GM19455 (cell line): ENCODE data around the gene RAB30.
A peak's percentile ranks its signal among the peaks of the same experiment; 100 is the strongest.

Experiments used
- ATAC-seq: cut with Tn5 transposase; IDR thresholded peaks from one replicate; pipeline ENCODE4 v1.9.1; 2021; ENCODE audit not compliant: unreplicated experiment

RAB30 gene

DNA sequence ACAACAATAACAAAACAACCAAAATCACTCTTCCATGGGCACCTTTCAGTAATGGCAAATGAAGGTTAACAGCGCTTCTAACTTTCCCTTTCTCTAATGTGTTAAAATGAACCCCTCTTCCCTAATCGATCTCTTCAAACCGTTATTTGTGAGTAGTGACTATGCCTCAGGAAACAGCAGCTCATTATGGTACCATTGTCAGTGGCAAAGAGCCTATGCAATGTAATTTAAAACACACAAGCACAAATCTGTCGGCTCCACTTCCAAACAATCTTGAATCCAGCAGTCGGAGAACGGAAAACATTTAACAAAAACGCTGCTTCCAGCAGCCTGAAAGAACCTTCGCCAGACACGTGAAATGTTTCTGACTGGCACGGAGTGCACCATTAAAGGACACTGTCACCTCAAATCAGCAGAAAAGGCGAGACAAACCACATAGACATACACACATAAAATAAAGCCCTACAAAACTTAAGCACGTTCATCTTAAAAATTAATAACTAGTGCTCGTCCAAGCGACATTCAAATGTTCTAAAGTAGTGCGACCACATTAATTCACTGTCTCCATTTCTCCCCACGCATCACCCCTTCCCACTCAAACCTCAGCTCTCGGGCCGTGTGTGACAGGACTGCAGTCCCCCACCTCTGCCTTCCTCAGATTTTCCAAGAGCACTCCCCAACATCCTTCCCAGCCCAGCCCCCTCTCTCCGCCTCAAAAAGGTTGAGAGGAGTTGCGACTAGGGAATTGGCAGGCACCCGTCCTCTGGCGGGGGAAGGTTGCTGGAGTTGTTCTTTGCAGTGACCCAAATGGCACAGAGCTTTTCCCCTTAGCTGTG, 748 bp downstream of the RAB30 start:
- ATAC-seq: no peak

DNA sequence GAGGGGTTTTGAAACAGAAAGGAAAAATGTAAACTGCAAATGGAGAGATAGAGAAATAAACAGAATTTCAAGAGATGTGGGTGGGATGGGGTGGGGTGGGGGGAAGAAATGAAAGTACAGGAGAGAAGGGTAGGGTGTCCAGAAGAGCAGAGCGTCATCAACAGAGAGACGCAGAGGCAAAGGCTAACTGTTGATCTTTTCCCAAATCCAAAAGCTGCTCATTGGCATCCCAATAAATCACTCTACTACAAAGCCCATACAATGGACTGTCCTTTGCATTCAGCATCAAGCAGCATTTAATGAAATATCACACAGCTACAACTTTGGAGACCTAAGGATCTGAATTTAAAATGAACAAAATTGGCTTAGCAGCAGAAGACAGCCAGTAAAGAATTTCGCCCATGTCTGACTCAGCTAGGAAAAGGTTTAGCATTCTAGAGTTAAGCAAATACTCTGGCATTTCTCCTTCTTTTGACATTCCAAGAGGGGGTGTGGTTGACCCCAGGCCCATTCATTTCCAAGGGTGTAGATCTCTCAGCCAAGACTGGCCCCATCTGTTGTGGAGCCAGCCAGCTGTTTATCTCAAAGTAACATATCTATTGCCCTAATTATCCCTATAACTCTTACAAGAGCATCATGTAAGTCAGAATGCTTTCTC, 1.5 kb downstream of the RAB30 start:
- ATAC-seq: no peak

DNA sequence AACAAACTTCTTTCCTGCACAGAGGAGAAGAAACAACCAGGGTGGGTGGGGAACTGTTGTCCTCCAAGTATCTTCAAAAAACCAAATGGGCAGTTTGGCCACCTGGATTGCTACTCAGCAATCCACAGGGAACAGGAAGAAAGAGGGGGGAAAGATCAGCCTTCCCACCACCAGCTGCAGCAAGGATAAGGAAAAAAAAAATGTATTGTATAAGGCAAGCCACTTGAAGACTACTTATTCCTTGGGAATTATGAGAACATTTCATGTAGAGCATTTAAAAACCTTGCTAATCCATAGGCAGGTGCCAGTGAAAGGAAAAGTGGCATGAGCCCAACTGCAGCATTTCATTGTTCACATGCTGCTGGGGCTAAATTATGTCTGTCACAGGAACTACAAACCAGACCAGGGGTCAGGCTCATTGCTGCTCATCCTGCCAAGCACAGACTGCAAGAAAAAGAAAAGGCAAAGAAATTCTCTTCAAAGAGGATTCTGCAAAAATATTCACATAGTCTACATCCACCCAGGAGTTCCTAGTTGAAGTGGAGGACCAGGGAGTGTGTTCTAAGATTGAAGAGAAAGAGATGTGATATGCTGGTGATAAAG, 2.2 kb downstream of the RAB30 start:
- ATAC-seq: no peak

DNA sequence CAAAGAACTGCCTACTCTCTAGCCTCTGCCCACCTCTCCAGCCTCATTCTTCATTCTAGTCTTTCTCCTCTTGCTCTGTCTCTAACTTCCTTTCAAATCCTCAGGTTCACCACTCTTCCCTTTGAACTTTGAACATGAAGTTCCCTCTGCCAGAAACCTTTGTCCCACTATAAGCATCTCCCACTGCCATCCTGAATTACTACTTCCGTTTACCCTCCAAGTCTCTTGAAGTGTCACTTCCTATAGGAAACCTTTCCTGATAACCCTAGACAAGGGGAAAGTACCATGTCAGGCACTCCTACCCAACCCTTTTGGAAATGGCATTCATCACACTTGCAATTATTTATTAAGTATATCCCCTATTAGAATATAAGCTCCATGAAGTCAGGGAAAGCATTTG, 3.1 kb downstream of the RAB30 start:
- no peak for ATAC-seq

DNA sequence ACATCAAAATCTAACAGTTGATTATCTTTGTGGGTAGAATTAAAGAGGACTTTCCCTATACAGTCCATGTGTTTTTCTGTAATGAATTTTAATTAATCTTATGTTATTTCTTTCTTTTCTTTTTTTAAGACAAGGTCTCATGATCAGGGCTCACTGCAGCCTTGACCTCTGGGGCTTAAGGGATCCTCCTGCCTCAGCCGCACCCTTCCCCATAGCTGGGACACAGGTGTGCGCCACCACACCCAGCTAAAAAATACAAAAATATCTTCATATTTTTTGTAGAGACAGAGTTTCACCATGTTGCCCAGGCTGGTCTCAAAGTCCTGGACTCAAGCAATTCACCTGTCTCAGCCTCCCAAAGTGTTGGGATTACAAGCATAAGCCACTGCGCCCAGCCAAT, 7.7 kb downstream of the RAB30 start:
- ATAC-seq: no peak

DNA sequence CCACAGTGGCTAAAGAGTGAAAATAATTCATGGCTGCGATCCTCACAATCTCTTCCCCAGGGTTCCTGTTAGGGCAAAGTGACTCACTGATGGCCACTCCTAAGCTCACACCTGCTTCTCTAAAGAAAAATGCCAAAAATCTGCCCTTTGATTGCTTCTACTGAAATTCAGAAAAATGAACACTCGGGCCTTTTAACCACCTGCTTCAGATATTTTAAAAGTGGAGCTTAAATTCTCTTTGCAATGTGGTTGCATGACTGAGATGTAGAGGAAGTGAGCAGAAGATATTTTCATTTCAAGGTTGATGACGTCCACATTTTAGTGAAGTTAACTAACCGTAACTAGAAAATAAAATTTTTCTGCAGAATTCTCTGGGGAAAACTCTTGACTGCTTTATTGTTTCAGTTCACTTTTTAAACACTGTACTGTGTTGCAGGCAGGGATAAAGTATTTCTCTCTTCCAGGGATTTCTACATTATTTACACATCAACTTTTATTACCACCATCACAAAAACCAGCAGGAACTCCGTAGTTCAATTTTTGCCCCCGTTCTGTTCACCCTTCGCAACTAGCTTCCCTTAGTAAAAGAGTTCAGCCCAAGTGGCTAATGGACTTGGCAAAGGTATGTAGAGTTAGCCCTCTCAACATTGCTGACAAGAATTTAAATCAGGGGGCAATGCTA, 8.5 kb downstream of the RAB30 start:
- ATAC-seq: peak; percentile 58

DNA sequence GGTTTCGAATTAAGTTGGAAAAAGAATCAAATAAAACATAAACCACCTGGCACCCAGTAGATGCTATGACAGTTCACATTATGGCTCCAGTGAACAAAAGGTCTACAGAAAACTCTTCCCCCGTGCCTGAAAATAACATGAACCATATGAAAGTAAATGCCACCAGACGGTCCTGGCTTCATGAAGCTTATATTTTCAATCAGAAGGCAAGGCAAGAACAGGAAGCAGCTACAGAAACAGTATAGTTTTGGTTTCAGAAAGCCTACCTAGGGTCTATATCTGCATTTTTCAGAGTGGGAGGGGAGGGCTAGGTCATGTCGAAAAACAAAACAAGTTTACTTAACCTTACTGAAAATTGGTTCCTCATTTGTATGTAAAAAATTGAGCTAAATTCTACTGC, 9.8 kb downstream of the RAB30 start:
- ATAC-seq: peak; percentile 84

DNA sequence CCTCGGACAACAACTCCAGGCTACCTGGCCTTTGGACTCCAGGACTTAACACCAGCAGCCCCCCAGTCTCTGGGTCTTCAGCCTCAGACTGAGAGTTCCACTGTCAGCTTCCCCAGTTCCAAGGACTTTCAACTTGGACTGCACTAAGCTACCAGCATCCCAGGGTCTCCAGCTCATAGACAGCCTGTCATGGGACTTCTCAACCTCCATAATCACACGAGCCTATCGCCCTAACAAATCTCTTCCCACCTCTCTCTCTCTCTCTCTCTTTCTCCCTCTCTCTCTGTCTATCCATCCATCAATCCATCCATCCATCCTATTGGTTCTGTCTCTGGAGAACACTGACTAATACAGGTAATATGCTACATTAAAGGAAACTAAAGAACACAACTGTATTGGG, 10.7 kb downstream of the RAB30 start:
- no peak for ATAC-seq

DNA sequence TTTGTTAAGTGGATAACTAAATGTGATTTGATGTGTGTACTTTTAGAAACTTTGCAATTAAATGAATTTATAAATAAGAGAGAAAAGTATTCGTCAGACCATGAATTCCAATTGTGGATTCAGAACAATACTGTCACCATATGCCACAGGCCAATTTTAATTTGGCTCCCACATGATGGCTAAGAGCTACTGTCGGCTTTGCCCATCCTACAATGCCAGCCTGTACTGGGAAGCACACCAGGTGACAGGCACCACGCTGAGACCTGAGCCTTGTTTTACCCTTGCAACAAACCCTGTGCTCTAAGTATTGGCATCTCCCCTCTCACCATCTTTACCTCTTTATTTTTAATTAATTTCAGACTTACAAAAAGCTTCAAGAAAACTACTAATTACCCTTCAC, 14.0 kb downstream of the RAB30 start:
- no peak for ATAC-seq

DNA sequence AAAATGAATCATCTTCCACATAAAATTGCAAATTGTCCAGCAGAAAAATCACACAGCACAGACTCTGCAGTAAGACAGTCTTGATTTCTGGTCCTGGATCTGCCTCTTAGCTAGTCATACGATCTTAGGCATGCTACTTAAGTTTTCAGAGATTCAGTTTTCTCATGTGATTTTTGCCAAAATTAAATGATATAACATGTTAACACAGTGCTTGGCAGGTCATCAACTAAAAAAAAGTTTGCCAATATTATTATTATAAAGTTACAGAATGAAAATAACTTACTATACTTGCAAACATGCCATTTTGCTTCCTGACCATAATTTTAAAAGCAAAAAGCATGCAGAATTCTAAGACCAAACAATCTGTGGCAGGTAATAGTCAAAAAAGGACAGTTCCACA, 15.1 kb downstream of the RAB30 start:
- no peak for ATAC-seq

DNA sequence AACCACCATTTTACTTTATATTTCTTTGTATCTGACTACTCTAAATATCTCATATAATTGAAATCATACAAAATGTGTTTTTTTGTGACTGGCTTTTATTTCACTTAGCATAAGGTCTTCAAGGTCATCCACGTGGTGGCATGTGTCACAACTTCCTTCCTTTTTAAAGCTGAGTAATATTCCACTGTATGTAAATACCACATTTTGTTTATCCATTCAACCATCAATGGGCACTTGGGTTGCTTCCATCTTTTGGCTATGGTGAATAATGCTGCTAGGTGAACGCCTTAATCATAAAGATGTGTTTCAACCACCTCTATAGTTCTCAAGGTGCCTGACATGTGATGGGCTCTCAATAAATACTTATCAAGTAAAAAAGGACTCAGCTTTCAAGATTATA, 15.5 kb downstream of the RAB30 start:
- ATAC-seq: no peak

DNA sequence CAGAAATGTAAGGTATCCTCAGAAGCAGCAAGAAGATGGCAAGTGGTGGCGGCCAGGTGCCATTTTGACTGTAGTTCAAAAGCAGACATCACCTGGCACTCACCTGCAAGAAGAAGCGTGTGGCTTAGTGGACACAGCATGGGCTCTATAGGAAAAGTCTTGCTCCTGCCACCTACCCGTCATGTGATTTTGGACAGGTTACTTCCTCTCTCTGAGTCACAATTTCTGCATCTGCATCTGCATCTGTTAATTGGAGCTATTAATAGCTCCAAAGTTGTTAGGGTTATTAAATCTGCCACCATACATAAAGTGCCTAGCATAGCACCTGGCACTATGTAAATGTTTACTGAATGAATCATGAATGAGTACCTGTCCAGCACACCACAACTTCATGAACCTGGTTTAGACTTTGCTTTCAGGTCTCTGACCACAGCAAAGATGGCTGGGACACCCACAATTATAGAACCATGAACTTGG, 16.8 kb downstream of the RAB30 start:
- ATAC-seq: no peak

DNA sequence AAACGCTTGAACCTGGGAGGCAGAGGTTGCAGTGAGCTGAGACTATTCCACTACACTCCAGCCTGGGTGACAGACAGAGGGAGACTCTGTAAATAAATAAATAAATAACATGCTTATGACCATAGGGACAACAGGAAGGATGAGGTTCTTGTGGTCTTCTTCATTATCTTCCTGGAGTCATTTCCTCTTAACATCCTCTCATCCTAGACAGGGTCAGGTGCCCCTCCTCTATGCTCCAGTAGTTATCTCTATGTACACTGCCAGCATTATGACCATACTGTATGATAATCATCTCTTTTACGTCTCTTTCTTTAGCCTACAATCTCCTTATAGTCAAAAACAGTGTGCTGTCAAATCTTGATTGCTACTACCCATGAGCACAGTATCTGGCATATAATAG, 17.7 kb downstream of the RAB30 start:
- peak; percentile 57 for ATAC-seq

DNA sequence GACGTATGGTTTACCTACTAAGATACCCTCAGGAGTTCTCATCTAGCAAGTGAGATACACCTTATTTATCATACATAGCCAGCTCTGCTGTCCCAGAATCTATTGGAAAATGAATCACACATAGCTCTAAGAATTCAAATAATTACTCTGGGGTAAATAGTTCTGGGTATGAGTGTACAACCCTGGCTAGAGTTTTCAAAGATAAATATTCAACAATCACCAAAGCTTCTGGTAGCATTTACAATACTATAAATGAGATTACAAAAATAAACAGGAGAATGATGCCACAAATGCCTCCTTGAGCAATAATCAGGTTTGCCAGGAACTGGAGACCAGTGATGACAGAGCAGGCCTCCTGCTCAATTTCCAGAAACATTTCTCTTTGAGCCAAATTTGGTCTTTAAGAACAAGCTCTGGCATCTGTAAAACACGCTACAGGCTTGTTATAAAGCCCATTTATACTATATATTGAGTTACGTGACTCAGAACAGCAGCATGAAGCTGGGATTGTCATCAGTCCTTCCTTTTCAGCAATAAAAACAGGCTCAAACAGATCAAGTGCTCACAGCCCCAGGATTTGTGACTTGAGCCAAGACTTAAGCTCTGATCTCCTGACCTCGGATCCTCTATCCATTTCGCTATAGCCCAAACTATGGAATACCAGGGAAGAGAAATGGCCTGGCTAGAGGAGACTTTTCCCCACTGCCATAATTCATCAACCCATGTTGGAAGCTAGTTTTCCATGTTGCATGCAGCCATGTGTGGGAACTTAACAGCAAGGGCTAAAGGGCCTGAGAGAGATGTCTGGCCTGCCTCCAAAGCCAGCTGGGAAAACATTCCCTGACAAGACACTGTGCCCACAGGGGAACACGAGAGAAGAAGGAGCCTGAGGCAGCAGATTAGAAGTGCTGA, 19.7 kb downstream of the RAB30 start:
- no peak for ATAC-seq

DNA sequence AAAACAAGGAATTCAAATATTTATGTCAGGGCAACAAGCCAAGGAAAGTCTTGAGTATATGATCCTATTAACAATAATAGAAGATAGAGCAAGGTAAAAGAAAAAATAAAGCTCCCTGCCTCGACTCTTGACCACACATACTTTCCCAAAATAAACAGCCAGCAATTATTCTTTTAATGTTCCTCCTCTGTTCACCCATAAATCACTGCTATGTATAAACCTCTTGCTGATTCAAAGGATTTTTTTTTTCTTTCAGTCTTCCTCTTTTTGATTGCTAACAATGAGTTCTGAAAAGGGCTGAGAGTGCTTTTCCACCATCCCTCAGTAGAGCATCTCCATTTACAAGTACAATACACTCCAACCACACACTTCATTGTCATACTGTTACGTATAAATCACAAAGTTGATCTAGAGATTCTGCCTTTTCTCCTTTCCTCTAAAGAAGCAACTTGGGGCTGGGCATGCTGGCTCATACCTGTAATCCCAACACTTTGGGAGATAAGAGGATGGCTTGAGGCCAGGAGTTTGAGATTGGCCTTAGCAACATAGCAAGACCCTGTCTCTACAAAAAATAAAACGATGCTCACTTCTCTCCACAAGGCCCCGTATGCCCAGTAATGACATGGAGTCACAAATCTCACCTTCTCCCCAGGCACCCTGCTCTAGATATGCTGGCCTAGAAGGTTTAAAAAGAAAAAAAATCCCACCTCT, 24.0 kb downstream of the RAB30 start:
- ATAC-seq: no peak

DNA sequence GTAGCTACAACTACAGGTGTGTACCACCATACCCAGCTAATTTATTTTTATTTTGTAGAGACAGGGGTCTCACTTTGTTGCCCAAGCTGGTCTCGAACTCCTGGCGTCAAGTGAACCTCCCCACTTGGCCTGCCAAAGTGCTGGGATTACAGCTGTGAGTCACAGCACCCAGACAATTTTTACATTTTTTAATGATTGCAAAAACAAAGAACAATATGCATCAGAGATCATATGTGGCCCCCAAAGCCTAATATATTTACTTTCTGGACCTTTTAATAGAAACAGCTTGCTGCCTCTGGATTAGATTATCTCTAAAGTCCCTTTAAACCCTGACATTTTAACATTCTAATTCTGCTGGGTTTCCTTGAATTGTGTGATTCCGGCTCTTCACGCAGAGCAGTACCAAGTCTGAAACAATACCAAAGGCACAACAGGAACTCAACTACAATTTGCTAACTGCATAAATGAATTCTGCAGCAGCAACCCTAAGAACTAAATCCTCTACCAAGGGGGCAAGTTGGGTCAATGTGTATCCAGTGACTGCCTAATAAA, 25.0 kb downstream of the RAB30 start:
- no peak for ATAC-seq

DNA sequence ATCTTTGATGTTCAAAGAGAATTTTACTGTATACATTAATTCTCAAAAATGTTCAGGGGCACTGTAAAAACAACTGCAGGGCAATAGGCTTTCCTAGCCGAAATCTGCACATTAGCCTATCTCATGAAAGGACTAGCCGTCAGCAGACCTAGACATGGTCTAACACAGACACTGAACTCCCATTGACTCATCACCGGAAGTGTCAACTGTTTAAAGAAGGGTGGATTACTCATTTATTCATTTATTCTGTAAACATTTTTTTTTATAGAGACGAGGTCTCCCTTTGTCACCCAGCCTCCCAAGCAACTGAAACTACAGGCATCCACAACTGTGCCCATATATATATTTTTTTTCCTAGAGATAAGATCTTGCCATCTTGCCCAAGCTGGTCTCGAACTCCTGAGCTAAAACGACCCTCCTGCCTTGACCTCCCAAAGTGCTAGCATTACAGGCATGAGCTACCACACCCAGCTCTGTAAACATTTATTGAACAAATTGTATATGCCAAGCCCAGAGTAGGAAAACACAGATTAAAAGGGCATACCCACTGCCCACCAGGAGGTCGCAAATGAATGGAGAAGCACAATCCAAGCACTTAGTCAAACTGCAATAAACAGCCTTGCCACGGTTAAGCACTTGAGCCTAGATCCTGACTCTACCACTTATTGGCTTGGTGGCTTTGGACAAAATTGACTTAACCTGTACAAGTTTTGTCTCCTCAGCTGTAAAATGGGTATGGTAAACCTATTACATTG, 26.6 kb downstream of the RAB30 start:
- ATAC-seq: peak; percentile 81

DNA sequence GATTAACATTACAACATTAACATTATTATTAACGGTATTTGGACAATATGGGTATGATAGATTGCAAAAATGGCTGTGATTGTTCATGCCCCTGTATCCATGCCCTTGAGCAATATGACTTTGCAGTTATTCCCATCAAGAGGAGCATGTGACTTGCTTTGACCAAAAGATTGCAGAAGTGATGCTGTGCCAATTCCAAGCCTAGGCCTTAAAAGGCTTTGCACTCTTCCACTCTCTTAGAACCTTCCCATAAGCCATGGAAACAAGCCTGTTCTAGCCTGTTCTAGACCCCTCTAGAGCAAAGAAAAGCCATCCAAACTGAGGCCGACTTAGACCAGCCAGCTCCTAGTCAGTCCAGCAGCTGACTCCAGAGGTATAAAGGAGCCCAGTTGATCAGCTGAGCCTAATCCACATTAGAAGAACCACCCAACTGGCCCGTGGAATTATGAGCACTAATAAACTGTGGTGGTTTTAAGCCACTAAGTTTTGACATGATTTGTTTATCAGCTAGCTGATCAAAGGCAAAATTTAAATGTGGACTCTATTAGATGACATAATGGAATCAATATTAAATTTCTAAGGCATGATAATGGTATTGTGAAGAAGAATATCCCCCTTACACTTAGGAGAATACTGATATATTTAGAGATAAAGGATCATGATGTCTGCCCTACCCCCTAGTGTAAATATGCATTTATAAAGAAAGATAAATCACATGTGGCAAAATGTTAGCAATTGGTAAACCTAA, 28.6 kb downstream of the RAB30 start:
- no peak for ATAC-seq
